GM18511 (cell line): ENCODE data around the gene TTC39B.
A peak's percentile ranks its signal among the peaks of the same experiment; 100 is the strongest.
"Not testable (repeated sequence)": the region's sequence is repeated elsewhere in the genome, so short reads cannot be mapped to it uniquely, and the experiment has no call there.

Experiments used
- ATAC-seq: cut with Tn5 transposase; IDR thresholded peaks from one replicate; pipeline ENCODE4 v1.9.1; 2021; ENCODE audit warnings: mild to moderate bottlenecking, moderate library complexity; ENCODE audit not compliant: unreplicated experiment

TTC39B gene

GRCh38 chr9:15306757-15307522 is at the start of gene TTC39B:
TTC39B (minus strand) TSS chr9:15307216; CDS start chr9:15307125, 91 bp downstream.
- ATAC-seq: peak; percentile 92

- ATAC-seq: no peak
Measured at GRCh38 chr9:15355669-15356068, 48.7 kb upstream of the TTC39B start.

- no peak for ATAC-seq
Measured at GRCh38 chr9:15354713-15355112, 47.7 kb upstream of the TTC39B start.

- no peak for ATAC-seq
Measured at GRCh38 chr9:15353892-15354291, 46.9 kb upstream of the TTC39B start.

DNA sequence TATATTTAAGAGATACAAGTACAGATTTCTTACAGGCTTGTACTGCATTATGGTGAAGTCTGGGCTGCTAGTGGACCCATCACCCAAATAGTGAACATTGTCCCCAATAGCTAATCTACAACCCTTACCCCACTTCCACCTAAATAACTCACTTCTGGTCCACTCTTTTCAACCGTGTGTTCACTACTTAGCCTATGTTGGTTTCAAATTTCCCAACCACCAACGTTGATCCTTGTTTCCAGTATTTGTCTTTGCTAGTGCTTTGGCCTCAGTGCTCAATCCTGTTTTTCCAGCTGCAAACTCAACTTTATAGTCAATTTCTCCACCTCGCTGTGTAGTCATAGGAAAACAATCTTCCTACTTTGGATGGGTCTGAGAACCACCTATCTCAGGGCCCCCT is 45.3 kb upstream of the TTC39B start:
- no peak for ATAC-seq

- ATAC-seq: no peak
Measured at GRCh38 chr9:15349892-15350761, 43.1 kb upstream of the TTC39B start.

DNA sequence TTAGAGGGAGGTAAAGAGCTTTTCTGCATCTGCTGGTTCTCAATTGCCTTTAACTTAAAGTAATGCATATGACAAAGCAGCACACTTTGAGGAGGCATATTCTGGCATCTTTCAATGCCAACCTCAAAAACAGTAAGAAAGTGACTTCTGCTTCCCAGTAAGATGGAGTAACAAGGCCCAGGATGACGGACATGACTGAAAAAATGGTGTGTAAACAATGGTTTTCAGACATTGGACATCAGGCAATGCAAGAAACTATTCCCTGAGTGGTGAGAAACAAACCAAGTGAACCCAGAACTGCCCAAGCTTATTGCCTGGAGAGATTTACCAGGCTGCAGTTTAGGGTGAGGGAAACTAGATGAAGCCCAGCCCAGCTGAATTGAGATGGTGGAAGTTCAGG is 39.8 kb upstream of the TTC39B start:
- no peak for ATAC-seq

DNA sequence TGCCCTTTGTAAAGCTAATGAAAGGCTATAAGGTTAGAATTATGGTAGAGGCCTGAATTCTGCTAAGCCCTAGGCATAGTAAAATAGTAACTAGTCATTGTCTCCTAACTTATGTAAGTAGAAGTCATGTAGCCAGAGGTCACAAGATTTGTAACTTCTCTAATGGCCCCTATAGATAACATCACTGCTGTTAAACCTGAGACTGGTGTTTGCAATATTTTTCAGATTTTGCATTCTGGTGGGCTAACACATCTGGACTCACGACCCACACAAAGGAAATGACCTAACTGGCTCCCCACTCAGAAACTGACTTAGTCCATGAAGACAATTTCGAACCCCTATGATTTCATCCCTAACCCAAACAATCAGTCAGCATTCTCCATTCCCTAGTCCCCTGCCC is 37.2 kb upstream of the TTC39B start:
- ATAC-seq: no peak

- no peak for ATAC-seq
Measured at GRCh38 chr9:15333376-15333881, 26.4 kb upstream of the TTC39B start.

- ATAC-seq: no peak
Measured at GRCh38 chr9:15332939-15333338, 25.9 kb upstream of the TTC39B start.

GRCh38 chr9:15329539-15330109 is 22.6 kb upstream of the TTC39B start:
- no peak for ATAC-seq

DNA sequence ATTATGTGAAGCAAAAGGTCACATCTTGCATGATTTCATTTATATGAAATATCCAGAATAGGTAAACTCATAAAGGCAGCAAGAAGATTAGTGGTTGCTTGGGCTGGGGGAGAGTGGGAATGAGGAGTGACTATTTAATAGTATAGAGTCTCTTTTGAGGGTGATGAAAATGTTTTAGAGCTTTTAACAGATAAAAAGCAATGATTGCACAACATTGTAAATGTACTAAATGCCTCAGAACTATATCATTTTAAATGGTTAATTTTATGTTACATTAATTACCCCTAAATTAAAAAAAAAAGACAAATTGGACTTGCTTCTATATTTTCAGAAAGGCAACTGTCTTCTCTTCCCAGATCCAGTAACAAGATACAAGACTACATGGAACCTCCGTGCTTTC is 21.9 kb upstream of the TTC39B start:
- ATAC-seq: no peak

GRCh38 chr9:15322695-15323094 is 15.7 kb upstream of the TTC39B start:
- ATAC-seq: not testable (repeated sequence)

DNA sequence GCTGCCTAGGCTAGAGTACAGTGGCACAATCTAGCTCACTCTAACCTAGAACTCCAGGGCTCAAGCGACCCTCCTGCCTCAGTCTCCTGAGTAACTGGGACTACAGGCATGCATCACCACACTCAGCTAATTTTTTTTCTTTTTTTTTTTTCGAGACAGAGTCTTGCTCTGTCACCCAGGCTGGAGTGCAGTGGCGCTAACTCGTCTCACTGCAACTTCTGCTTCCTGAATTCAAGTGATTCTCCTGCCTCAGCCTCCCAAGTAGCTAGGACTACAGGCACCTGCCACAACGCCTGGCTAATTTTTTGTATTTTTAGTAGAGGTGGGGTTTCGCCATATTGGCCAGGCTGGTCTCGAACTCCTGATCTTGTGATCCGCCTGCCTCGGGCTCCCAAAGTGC is 12.6 kb upstream of the TTC39B start:
- not testable (repeated sequence) for ATAC-seq

DNA sequence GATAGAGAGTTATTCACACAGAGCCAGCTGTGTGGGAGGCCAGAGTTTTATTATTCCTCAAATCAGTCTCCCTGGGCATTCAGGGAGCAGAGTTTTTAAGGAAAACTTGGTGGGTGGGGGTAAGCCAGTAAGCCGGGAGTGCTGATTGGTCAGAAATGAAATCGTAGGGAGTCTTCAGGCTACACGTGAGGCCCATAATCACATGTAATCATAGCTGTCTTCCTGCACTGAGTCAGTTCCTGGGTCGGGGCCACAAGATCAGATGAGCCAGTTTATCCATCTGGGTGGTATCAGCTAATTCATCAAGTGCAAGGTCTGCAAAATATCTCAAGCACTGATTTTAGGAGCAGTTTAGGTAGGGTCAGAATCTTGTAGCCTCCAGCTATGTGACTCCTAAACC is 10.8 kb upstream of the TTC39B start:
- no peak for ATAC-seq

- ATAC-seq: no peak
Measured at GRCh38 chr9:15311607-15312006, 4.6 kb upstream of the TTC39B start.

DNA sequence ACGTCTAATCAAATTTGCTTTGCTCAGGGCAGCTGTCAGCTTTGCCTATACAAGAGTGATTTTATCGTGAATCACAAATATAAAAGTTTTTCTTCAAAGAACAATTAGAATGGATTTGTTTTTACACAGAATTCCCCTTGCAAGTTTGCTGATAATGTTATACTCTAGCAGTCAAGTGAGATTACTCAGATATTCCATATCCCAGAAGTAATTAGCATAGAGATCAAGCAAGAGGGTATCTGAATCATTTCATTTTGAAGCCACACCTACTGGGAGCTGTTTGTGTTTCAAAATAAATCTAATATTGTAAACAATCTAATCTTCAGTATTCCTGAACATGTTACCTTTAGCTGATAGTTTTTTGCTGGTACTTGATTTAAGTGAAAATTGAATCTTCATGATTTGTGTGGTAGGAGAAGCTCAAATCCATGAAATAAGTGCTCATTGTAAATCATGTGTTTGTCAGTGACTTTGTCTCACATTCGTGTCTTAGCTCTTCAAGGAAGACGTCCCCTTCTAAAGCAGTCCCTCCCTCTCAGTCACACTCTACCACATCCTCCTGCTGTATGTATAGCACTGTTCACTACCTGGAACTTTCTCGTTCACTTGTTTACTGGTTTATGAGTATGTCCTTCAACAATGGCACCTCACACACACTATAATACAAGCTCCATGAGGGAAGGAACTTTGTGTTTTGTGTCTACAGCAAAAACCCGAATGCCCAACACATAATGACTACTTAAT is 3.3 kb upstream of the TTC39B start:
- ATAC-seq: no peak

GRCh38 chr9:15308511-15308910 is 1.5 kb upstream of the TTC39B start:
- ATAC-seq: no peak

- peak; percentile 26 for ATAC-seq
Measured at GRCh38 chr9:15307523-15307841, 466 bp upstream of the TTC39B start.

- ATAC-seq: peak; percentile 29
Measured at GRCh38 chr9:15306068-15306756, 804 bp downstream of the TTC39B start.
